Neuron (in vitro differentiated cells): ENCODE data around the gene NCOA1.

ENCODE experiments used
- H2AFZ ChIP-seq: one replicate; pipeline ENCODE4 v1.6.1; 2013; ENCODE audit warnings: low read depth, mild to moderate bottlenecking, inconsistent platforms, low read length, moderate library complexity
- H3K27me3 ChIP-seq: one replicate; pipeline ENCODE4 v1.6.1; 2013; ENCODE audit warnings: low read length; ENCODE audit not compliant: insufficient read depth
- H3K36me3 ChIP-seq: one replicate; pipeline ENCODE4 v1.6.1; 2013; ENCODE audit warnings: low read length; ENCODE audit not compliant: insufficient read depth
- H3K4me1 ChIP-seq: one replicate; pipeline ENCODE4 v1.6.1; 2013; ENCODE audit warnings: low read length; ENCODE audit not compliant: insufficient read depth
- H3K4me3 ChIP-seq: 2 replicates; pipeline ENCODE4 v1.5.1; 2013; ENCODE audit warnings: mild to moderate bottlenecking, low read length, moderate library complexity
- H3K9me3 ChIP-seq: one replicate; pipeline ENCODE4 v1.6.1; 2013; ENCODE audit warnings: low read length

Gene NCOA1

GRCh38 chr2:24724111-24724775 lies 233.2 kb downstream of the NCOA1 start:
- Histone ChIP-seq H3K27me3 (no peaks in the 10 kb centered on the region), H2AFZ (no peak overlapping the region), H3K36me3 (peaks cover 28% of the 10 kb centered on the region), H3K4me1 (no peaks in the 10 kb centered on the region), H3K4me3 (no peak overlapping the region), H3K9me3 (no peaks in the 10 kb centered on the region)

- Histone ChIP-seq H3K9me3 (no peaks in the 10 kb centered on the region), H3K4me1 (no peaks in the 10 kb centered on the region), H3K27me3 (no peaks in the 10 kb centered on the region), H2AFZ (no peak overlapping the region), H3K4me3 (no peak overlapping the region), H3K36me3 (peaks cover 41% of the 10 kb centered on the region)
These were observed 234.9 kb downstream of the NCOA1 start for GRCh38 chr2:24725956-24726355.

- Histone ChIP-seq H2AFZ (no peak overlapping the region), H3K4me1 (no peaks in the 10 kb centered on the region), H3K9me3 (no peaks in the 10 kb centered on the region), H3K27me3 (no peaks in the 10 kb centered on the region), H3K4me3 (no peak overlapping the region), H3K36me3 (peaks cover 47% of the 10 kb centered on the region)
These were observed 239.4 kb downstream of the NCOA1 start for GRCh38 chr2:24730481-24730880.

- Histone ChIP-seq H3K27me3 (no peaks in the 10 kb centered on the region), H2AFZ (no peak overlapping the region), H3K9me3 (no peaks in the 10 kb centered on the region), H3K4me3 (no peak overlapping the region), H3K4me1 (no peaks in the 10 kb centered on the region), H3K36me3 (peaks cover 47% of the 10 kb centered on the region)
These were observed 240.0 kb downstream of the NCOA1 start for GRCh38 chr2:24731040-24731439.

- no peaks in the 10 kb centered on the region for H3K27me3 ChIP-seq
- H3K4me3 ChIP-seq: no peak overlapping the region
- H3K4me1 ChIP-seq: no peaks in the 10 kb centered on the region
These were observed 240.9 kb downstream of the NCOA1 start for GRCh38 chr2:24731923-24732322.

GRCh38 chr2:24734741-24735140 lies 243.7 kb downstream of the NCOA1 start:
- Histone ChIP-seq H3K36me3 (peaks cover 28% of the 10 kb centered on the region), H2AFZ (no peak overlapping the region), H3K27me3 (no peaks in the 10 kb centered on the region), H3K9me3 (no peaks in the 10 kb centered on the region), H3K4me1 (no peaks in the 10 kb centered on the region), H3K4me3 (no peak overlapping the region)

More at GRCh38 chr2:24731923-24732322, 240.9 kb downstream of the NCOA1 start:
- H2AFZ ChIP-seq: no peak overlapping the region
- H3K9me3 ChIP-seq: no peaks in the 10 kb centered on the region
- H3K36me3 ChIP-seq: peaks cover 42% of the 10 kb centered on the region

- H3K4me3 ChIP-seq: no peak overlapping the region
- H3K9me3 ChIP-seq: no peaks in the 10 kb centered on the region
- peaks cover 8% of the 10 kb centered on the region for H3K4me1 ChIP-seq
- peaks cover 30% of the 10 kb centered on the region for H3K36me3 ChIP-seq
- no peak overlapping the region for H2AFZ ChIP-seq
- no peaks in the 10 kb centered on the region for H3K27me3 ChIP-seq
These were observed 248.4 kb downstream of the NCOA1 start for GRCh38 chr2:24739354-24740025.

- H3K4me3 ChIP-seq: no peak overlapping the region
- H3K9me3 ChIP-seq: no peaks in the 10 kb centered on the region
- H3K36me3 ChIP-seq: peaks cover 32% of the 10 kb centered on the region
- no peaks in the 10 kb centered on the region for H3K27me3 ChIP-seq
- peaks cover 8% of the 10 kb centered on the region for H3K4me1 ChIP-seq
- H2AFZ ChIP-seq: no peak overlapping the region
These were observed 249.1 kb downstream of the NCOA1 start for GRCh38 chr2:24740142-24740541.

- no peaks in the 10 kb centered on the region for H3K27me3 ChIP-seq
- no peaks in the 10 kb centered on the region for H3K9me3 ChIP-seq
- H3K36me3 ChIP-seq: peaks cover 45% of the 10 kb centered on the region
- no peak overlapping the region for H2AFZ ChIP-seq
- no peak overlapping the region for H3K4me3 ChIP-seq
- peaks cover 8% of the 10 kb centered on the region for H3K4me1 ChIP-seq
These were observed 251.7 kb downstream of the NCOA1 start for GRCh38 chr2:24742730-24743129.

- no peak overlapping the region for H3K4me3 ChIP-seq
- no peaks in the 10 kb centered on the region for H3K27me3 ChIP-seq
These were observed 252.9 kb downstream of the NCOA1 start for GRCh38 chr2:24743924-24744323.

GRCh38 chr2:24744356-24744755 lies 253.3 kb downstream of the NCOA1 start:
- no peak overlapping the region for H3K4me3 ChIP-seq
- H3K4me1 ChIP-seq: peaks cover 8% of the 10 kb centered on the region
- no peaks in the 10 kb centered on the region for H3K9me3 ChIP-seq
- no peaks in the 10 kb centered on the region for H3K27me3 ChIP-seq
- no peak overlapping the region for H2AFZ ChIP-seq
- peaks cover 39% of the 10 kb centered on the region for H3K36me3 ChIP-seq

More at GRCh38 chr2:24743924-24744323, 252.9 kb downstream of the NCOA1 start:
- Histone ChIP-seq H2AFZ (no peak overlapping the region), H3K9me3 (no peaks in the 10 kb centered on the region), H3K36me3 (peaks cover 42% of the 10 kb centered on the region), H3K4me1 (peaks cover 8% of the 10 kb centered on the region)

- peaks cover 31% of the 10 kb centered on the region for H3K36me3 ChIP-seq
- peaks cover 8% of the 10 kb centered on the region for H3K4me1 ChIP-seq
- no peaks in the 10 kb centered on the region for H3K9me3 ChIP-seq
- H2AFZ ChIP-seq: no peak overlapping the region
- no peak overlapping the region for H3K4me3 ChIP-seq
- no peaks in the 10 kb centered on the region for H3K27me3 ChIP-seq
These were observed 254.8 kb downstream of the NCOA1 start for GRCh38 chr2:24745825-24746224.

GRCh38 chr2:24747299-24747698 lies 256.2 kb downstream of the NCOA1 start:
- Histone ChIP-seq H3K9me3 (no peaks in the 10 kb centered on the region), H3K36me3 (peaks cover 30% of the 10 kb centered on the region), H3K4me1 (peaks cover 8% of the 10 kb centered on the region), H3K27me3 (no peaks in the 10 kb centered on the region), H3K4me3 (no peak overlapping the region), H2AFZ (no peak overlapping the region)
